DND-41 (cell line): ENCODE measurements around the gene MAP6.

Experiments
- ATAC-seq: fragments of 200-7000 bp; cut with Tn5 transposase; 3 replicates; pipeline ENCODE4 v1.9.1; 2021; ENCODE audit warnings: low read depth; ENCODE audit not compliant: insufficient read depth
- DNase-seq: peaks from one replicate; pipeline ENCODE4 v3.0.0-alpha.2; 2020
- H2AFZ ChIP-seq: 2 replicates; pipeline ENCODE4 v1.6.0; 2012; ENCODE audit warnings: low read depth, low read length
- H3K27ac ChIP-seq: 2 replicates; pipeline ENCODE4 v1.5.1; 2012; ENCODE audit warnings: low read length, inconsistent platforms
- H3K27me3 ChIP-seq: fragments of 200-600 bp; sonication (generic); 2 replicates; pipeline ENCODE4 v1.6.0; 2012; ENCODE audit warnings: low read length, mild to moderate bottlenecking, inconsistent platforms; ENCODE audit not compliant: insufficient read depth, poor library complexity
- H3K36me3 ChIP-seq: 2 replicates; pipeline ENCODE4 v1.5.1; 2012; ENCODE audit warnings: low read length, inconsistent platforms; ENCODE audit not compliant: insufficient read depth
- H3K4me1 ChIP-seq: 2 replicates; pipeline ENCODE4 v1.5.1; 2012; ENCODE audit warnings: mild to moderate bottlenecking, low read length; ENCODE audit not compliant: insufficient read depth
- H3K4me2 ChIP-seq: 2 replicates; pipeline ENCODE4 v1.6.0; 2012; ENCODE audit warnings: mild to moderate bottlenecking, moderate library complexity, low read length, inconsistent platforms; ENCODE audit not compliant: insufficient read depth
- H3K4me3 ChIP-seq, 2 experiments: fragments of 200-600 bp in 1 of 2; shearing (Covaris generic) in 1 of 2; 2 replicates each; pipeline ENCODE4 v1.5.1; 2012 to 2016; ENCODE audit warnings: inconsistent platforms in 2 of 2, low read length in 2 of 2, mild to moderate bottlenecking in 2 of 2, low read depth in 1 of 2, moderate library complexity in 1 of 2
- H3K79me2 ChIP-seq: 2 replicates; pipeline ENCODE4 v1.6.0; 2012; ENCODE audit warnings: low read length, inconsistent platforms; ENCODE audit not compliant: insufficient read depth
- H3K9ac ChIP-seq: 2 replicates; pipeline ENCODE4 v1.6.0; 2012; ENCODE audit warnings: low read depth, mild to moderate bottlenecking, inconsistent platforms, low read length, moderate library complexity
- H3K9me3 ChIP-seq: 2 replicates; pipeline ENCODE4 v1.5.1; 2012; ENCODE audit warnings: low read length, moderate library complexity, mild to moderate bottlenecking, inconsistent platforms; ENCODE audit not compliant: insufficient read depth, severe bottlenecking
- H4K20me1 ChIP-seq: 2 replicates; pipeline ENCODE4 v1.6.0; 2012; ENCODE audit warnings: low read length; ENCODE audit not compliant: insufficient read depth
- CTCF ChIP-seq: IDR thresholded peaks from 2 replicates; pipeline ENCODE4 v1.5.1; 2012; ENCODE audit warnings: borderline replicate concordance, low read length, moderate library complexity, mild to moderate bottlenecking; ENCODE audit not compliant: poor library complexity, severe bottlenecking; ENCODE audit errors: extremely low read depth
- EZH2 ChIP-seq: IDR thresholded peaks from 3 replicates; pipeline ENCODE4 v1.6.1; 2012; ENCODE audit warnings: borderline replicate concordance, low read depth, mild to moderate bottlenecking, moderate library complexity, low read length, inconsistent platforms; ENCODE audit not compliant: severe bottlenecking

Gene MAP6

GRCh38 chr11:75603791-75604736, 64.8 kb downstream of the MAP6 start:
- Histone ChIP-seq H3K4me2 (no peak overlapping the region), H3K4me1 (no peaks in the 10 kb centered on the region), H4K20me1 (0 out of 2 replicates have a peak, but pooled peaks cover 2% of the 10 kb centered on the region), H3K27me3 (peaks cover 53% of the 10 kb centered on the region), H3K9me3 (no peaks in the 10 kb centered on the region), H3K4me3 (no peak overlapping the region), H2AFZ (no peak overlapping the region), H3K9ac (no peak overlapping the region), H3K27ac (no peak overlapping the region), H3K79me2 (no peaks in the 10 kb centered on the region), H3K36me3 (no peaks in the 10 kb centered on the region)
- no peak for DNase-seq
- TF ChIP-seq CTCF (no peak), EZH2 (no peak)
- no peak for ATAC-seq

- no peaks in the 10 kb centered on the region for H3K4me1 ChIP-seq
- 0 out of 3 replicates have a peak, but pooled peaks have one; percentile 55 for ATAC-seq
- H3K27ac ChIP-seq = no peak overlapping the region
- no peak for TF ChIP-seq CTCF
- no peak for TF ChIP-seq EZH2
- H3K9me3 ChIP-seq = no peaks in the 10 kb centered on the region
- H3K4me3 ChIP-seq = no peak overlapping the region
- H3K27me3 ChIP-seq = peaks cover 44% of the 10 kb centered on the region
- H3K9ac ChIP-seq = no peak overlapping the region
- H4K20me1 ChIP-seq = 0 out of 2 replicates have a peak, but pooled peaks cover 2% of the 10 kb centered on the region
- no peak overlapping the region for H3K4me2 ChIP-seq
- H2AFZ ChIP-seq = no peak overlapping the region
- no peak for DNase-seq
- H3K79me2 ChIP-seq = no peaks in the 10 kb centered on the region
- H3K36me3 ChIP-seq = no peaks in the 10 kb centered on the region
Measured at GRCh38 chr11:75602951-75603350, 65.9 kb downstream of the MAP6 start.

GRCh38 chr11:75601494-75601893, 67.3 kb downstream of the MAP6 start:
- H3K4me3 ChIP-seq = no peak overlapping the region
- H3K4me1 ChIP-seq = no peaks in the 10 kb centered on the region
- H3K36me3 ChIP-seq = no peaks in the 10 kb centered on the region
- DNase-seq = no peak
- H3K9me3 ChIP-seq = no peaks in the 10 kb centered on the region
- ATAC-seq = no peak
- TF ChIP-seq CTCF (no peak), EZH2 (no peak)
- peaks cover 29% of the 10 kb centered on the region for H3K27me3 ChIP-seq
- H4K20me1 ChIP-seq = no peaks in the 10 kb centered on the region
- H3K27ac ChIP-seq = no peak overlapping the region
- no peak overlapping the region for H2AFZ ChIP-seq
- no peak overlapping the region for H3K9ac ChIP-seq
- no peak overlapping the region for H3K4me2 ChIP-seq
- no peaks in the 10 kb centered on the region for H3K79me2 ChIP-seq
